NCI-H1417 (cell line): Measurements from ENCODE around the gene GPC5.

Source experiments
- DNase-seq, 3 experiments: peaks; one replicate each; lab custom pipeline; 2025; lab: John Stamatoyannopoulos, UW

Gene GPC5

GRCh38 chr13:92355213-92355612 is 956.8 kb downstream of the GPC5 start:
- DNase-seq = peak; percentile 12 to 59 (median 25)

DNA sequence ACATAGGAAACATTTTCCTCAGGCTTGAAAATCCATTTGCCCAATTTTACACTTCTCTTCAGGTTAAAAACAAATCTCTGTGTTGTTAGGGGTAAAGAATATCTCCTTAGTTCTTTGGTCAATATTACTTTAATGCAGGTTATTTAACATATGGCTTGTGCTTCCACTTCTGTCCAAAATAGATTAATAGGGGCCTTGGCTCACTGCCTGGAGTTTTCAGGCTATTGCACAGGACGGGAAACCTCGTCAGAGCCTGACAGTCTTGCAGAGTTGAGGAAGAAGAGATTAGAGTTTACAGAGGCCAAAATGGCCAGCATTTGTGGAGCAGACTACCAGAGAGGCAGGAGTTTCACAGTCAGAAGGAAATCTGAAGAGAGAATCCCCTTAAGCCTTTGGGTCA is 964.3 kb downstream of the GPC5 start:
- DNase-seq = no peak

DNA sequence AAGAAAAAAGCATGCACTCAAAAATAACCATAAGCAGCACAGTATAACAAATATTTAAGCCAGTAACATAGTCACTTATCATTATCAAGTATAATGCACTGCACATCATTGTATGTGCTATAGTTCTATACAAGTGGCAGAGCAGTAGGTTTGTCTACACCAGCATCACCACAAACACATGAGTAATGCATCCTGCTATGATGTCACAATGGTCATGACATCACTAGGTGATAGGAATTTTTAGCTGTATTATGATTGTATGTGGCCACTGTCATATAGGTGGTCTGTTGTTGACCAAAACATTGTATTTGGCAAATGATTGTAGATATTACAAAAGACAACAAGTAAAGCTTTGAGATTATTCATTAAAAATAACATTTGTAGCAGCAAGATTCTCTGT is 967.5 kb downstream of the GPC5 start:
- no peak for DNase-seq

GRCh38 chr13:92377396-92377795 is 979.0 kb downstream of the GPC5 start:
- no peak for DNase-seq

DNA sequence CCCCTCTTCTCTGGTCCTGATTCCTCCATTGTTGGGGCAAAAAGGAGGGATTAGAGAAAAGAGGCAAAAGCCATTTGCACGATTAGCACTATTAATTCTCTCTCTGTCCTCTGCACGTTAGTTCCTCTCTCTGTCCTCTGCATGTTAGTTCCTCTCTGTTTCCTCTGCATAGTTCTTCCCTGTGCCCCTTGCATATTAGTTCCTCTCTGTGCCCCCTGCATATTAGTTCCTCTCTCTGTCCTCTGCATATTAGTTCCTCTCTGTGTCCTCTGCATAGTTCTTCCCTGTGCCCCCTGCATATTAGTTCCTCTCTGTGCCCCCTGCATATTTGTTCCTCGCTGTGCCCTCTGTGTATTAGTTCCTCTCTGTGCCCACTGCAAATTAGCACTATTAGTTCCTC is 981.0 kb downstream of the GPC5 start:
- no peak for DNase-seq

GRCh38 chr13:92384410-92384809 is 986.0 kb downstream of the GPC5 start:
- no peak for DNase-seq

DNA sequence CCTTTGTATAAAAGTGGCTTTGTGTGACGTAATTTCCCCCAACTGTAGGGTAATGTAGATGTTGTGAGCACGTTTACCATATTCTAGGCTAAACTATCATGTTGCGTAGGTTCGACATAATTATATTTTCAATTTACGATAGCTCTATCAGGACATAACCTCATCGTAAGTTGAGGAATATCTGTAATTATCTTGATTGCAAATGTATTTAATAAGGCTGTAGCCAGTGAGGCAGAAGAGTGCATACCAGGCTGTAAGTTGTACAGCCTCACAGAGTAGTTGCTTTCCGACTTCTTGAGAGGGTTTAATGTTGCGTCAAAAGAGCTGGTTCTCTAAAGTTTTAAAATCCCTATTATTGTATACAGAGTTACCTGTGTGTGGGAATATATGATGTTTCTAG is 988.8 kb downstream of the GPC5 start:
- no peak for DNase-seq

DNA sequence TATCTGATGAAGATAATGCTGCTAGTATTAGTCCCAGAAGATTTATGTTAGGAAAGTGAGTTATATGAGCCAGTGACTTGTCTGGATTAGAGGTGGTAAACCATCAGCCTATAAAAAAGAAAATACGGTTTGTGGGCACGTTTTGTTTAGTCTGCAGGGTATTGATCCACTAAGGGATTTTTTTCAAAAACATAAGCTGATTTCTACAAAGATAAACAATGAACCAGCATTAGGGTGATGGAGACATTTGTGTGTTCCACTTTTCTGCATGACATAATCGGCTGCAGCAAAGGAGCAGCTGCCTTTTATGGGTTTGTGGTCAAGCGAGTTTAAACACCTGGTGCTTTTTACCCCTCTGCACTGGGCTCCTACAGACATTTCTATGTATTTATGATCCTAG is 991.8 kb downstream of the GPC5 start:
- peak; percentile 74 to 96 (median 93) for DNase-seq

- no peak for DNase-seq
Measured at GRCh38 chr13:92403606-92404005, 1005.2 kb downstream of the GPC5 start.

- no peak for DNase-seq
Measured at GRCh38 chr13:92407858-92408257, 1009.4 kb downstream of the GPC5 start.

- DNase-seq = no peak
Measured at GRCh38 chr13:92412481-92412880, 1014.1 kb downstream of the GPC5 start.

DNA sequence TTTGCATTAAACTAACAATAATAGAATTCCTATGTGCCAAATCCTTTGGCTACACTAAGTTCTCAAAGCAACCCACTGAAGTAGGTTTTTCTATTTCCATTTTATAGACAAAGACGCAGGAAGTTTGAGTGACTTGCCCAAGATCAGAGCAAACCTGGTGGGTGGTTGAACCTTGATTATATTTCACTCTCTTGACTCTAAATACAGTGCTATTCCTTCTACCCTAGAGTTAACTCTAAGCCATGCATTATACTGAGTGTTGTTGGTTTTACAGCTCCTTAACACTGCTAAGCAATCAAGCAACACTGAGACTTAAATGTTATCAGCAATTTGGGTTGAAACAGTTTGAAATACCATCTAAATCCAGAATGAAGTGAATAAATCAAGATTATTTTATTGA is 1014.6 kb downstream of the GPC5 start:
- DNase-seq = no peak

- DNase-seq = no peak
Measured at GRCh38 chr13:92413452-92413851, 1015.0 kb downstream of the GPC5 start.

GRCh38 chr13:92414851-92415250 is 1016.4 kb downstream of the GPC5 start:
- no peak for DNase-seq

- no peak for DNase-seq
Measured at GRCh38 chr13:92415781-92416180, 1017.4 kb downstream of the GPC5 start.

DNA sequence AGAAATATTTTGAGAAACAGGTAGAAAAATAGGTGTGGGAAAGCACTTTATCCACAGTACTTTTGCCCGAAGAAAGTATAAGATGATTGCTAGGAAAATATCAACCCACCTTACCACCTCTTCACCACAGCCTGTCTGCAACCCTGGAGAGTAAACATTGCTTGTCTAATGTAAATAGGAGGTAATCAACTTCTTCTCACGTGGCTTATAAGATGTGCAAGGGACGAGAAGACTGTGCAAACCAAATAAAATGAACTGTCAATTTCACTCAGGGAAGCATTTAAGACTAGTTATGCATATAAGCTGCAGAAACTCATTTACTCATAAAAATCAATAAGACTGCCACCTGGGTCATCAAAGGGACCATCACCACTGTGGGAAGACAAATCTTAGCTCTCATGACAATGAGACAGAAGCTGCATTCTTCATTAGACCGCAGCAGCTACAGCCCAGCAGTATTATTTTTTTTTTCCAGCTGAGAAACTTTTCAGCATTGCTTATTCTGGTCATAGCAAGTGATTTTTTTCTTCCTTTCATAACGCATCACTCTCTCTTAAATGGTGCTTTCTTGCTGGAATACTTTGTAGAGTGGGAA is 1020.5 kb downstream of the GPC5 start:
- peak; percentile 29 to 67 (median 59) for DNase-seq

- no peak for DNase-seq
Measured at GRCh38 chr13:92429231-92429630, 1030.8 kb downstream of the GPC5 start.

DNA sequence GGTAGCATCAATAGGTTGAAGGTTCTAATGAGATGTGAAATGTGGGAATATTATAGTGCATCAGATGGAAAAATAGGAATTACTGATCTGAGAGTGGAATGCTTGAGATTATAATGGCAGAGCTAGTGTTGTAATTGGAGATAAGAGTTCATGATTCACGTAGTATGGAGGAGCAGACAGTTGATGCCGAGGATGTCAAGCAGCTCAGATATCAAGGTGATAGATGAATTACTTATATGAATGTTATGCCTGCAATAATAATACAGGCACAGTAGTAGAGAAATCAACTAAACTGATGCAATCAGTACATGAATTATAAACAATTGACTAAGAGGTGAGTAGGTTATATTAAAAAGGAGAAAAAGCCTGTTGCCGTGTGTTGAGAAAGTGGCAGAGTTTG is 1035.0 kb downstream of the GPC5 start:
- no peak for DNase-seq

DNA sequence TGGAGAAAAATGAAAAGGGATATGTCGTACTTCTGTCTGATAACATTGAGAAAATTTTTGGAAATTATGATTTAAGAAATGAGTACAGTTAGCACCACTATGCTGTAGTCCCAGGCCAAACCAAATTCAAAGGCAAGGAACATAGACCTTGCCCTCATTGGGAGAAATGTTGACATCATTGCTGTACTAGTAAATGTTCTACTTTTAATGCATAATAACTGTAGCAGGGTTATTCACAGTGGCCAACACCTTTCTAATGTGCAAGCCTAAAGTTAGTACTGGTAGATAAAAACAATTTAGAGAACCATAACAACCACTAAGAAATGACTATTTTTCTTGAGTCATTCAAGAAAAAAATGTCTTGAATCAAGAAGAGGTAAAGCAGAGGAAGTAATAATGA is 1035.5 kb downstream of the GPC5 start:
- no peak for DNase-seq

DNA sequence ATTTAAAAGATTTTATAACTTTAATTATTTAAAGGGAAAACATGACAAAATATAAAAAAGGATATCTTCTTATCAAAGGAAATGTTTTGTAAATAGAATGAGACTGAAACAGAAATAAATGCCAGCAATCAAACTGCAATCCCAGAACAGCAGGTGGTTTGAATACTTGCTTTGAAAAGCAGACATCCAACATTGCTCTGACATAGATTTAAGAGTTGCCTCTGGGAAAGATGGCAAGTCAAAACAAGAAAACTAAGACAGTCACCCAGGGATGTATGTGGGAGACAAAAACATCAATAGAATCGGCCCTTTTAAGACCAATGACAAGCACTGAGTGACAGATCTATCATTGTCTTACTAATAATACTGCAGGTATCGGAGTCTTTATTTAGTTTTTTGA is 1038.5 kb downstream of the GPC5 start:
- peak in 2 of 3 experiments; percentile 43 to 83 for DNase-seq

- peak in 1 of 3 experiments; percentile 34 for DNase-seq
Measured at GRCh38 chr13:92444244-92444643, 1045.8 kb downstream of the GPC5 start.

- DNase-seq = no peak
Measured at GRCh38 chr13:92451060-92451459, 1052.6 kb downstream of the GPC5 start.

DNA sequence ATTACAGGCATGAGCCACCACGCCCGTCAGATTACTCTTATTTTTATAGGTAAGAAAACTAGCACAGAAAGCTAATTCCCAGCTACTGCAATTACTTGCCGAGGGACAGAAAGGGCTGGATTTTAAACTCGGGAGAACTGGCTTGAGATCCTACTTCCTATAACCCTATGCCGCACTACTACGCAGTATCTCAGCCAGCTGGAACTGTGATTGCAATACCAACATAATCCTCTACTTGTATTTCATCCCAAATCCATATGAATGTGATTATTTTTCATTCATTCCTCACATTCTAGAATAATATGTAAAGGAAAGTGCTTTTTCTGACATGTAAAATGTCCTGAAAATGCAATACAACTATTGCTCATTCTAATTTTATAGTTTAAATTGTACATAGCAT is 1054.4 kb downstream of the GPC5 start:
- DNase-seq = no peak

GRCh38 chr13:92459306-92459705 is 1060.9 kb downstream of the GPC5 start:
- no peak for DNase-seq

DNA sequence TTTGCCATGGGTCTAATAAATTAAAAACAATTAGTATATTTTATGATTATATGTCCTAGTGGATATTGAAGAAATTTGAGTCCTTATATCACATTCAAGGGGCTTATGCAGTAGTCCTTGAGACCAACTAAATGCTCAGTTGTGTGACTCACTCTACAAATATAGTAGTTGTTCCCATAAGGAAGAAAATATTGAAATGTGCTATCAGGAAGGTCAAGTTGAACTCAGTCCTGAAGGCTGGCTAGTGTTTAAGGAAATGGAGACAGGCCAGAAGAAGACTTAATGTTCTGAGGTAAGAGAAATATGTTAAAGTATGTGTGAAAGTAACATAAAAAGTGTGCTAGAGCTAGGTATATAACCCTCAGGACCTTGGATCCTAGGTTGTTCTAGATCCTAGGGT is 1062.1 kb downstream of the GPC5 start:
- no peak for DNase-seq
